Measurements from ENCODE around the gene GALNT9.

DNA sequence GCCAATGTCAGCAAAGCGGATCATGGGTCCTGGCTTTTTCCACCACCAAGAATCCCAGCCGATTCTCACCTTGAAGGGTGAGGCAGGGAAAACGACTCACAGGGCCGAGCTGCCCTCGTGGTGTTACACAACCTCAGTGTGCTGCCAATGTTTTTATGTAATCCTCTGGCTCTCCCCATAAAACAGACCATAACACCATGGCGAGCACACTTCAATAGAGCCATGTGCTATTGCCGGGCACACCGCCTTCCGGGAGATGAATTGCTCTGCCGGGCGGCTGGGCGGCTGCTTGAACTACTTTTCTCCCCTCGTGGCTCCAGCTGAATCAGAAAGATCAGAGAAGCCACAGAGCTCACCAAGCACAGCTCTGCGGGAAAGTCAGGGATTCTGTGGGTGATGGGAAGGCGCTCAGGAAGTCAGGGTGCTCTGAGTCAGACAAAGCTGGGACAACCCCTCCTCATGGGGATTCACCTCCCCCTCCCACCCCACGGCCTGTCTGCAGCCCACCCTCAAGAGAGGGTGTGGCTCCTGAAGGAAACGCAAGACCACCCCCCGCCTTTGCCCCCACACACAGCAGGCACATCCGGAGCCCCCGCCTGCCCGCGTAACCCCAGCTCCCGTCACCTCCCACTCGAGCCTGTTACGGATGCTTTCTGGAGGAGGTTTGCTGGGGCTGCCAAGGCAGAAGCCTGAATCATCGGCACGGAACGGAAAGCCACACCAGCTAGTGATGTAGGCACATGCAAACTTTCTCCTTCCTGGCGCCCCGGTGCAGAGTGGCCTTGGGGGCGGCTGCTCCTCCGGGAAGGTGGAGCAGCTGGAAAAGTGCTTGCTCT, 1.8 kb downstream of the GALNT9 start:
- TF ChIP-seq, protein P1, sequence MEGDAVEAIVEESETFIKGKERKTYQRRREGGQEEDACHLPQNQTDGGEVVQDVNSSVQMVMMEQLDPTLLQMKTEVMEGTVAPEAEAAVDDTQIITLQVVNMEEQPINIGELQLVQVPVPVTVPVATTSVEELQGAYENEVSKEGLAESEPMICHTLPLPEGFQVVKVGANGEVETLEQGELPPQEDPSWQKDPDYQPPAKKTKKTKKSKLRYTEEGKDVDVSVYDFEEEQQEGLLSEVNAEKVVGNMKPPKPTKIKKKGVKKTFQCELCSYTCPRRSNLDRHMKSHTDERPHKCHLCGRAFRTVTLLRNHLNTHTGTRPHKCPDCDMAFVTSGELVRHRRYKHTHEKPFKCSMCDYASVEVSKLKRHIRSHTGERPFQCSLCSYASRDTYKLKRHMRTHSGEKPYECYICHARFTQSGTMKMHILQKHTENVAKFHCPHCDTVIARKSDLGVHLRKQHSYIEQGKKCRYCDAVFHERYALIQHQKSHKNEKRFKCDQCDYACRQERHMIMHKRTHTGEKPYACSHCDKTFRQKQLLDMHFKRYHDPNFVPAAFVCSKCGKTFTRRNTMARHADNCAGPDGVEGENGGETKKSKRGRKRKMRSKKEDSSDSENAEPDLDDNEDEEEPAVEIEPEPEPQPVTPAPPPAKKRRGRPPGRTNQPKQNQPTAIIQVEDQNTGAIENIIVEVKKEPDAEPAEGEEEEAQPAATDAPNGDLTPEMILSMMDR (IDR thresholded peaks at IDR 0.05): no peak
- TF ChIP-seq POLR2A (IDR thresholded peaks at IDR 0.05): no peak

Data from tibial nerve (tissue), 3 donors.